HepG2 (cell line): Measurements from ENCODE around the gene FCN3. TPM values are rescaled to one million over a fixed set of nuclear protein-coding genes. Genes with fewer than 3 reads are reported as not detected.

ENCODE experiments used
- ARNT2 ChIP-seq: sonication (generic); formaldehyde crosslinking; IDR thresholded peaks from 2 replicates; pipeline ENCODE4 v1.8.0; 2022; ENCODE audit warnings: mild to moderate bottlenecking, low read depth, missing genetic modification reagents, moderate library complexity
- ATF7-NPFF ChIP-seq: sonication (generic); formaldehyde crosslinking; IDR thresholded peaks from 2 replicates; pipeline ENCODE4 v1.8.1; 2023; ENCODE audit warnings: mild to moderate bottlenecking, low read depth, missing genetic modification reagents, moderate library complexity
- ETV6 ChIP-seq: sonication (generic); formaldehyde crosslinking; conservative IDR thresholded peaks from 2 replicates; pipeline ENCODE4 v1.4.0; 2020; ENCODE audit warnings: missing genetic modification reagents
- HNRNPK ChIP-seq: fragments of 200-400 bp; formaldehyde crosslinking; IDR thresholded peaks from 2 replicates; pipeline ENCODE4 v1.6.1; 2018; ENCODE audit warnings: low read length, low read depth, moderate library complexity, mild to moderate bottlenecking; ENCODE audit not compliant: poor library complexity, severe bottlenecking
- MAF1 ChIP-seq: sonication (generic); formaldehyde crosslinking; IDR thresholded peaks from 2 replicates; pipeline ENCODE4 v1.5.0; 2020; ENCODE audit warnings: missing genetic modification reagents, borderline replicate concordance
- MBD4 ChIP-seq: IDR thresholded peaks from 2 replicates; pipeline ENCODE4 v1.6.1; 2012; ENCODE audit warnings: low read length, inconsistent platforms, borderline replicate concordance
- MIER2 ChIP-seq: IDR thresholded peaks from 2 replicates; pipeline ENCODE4 v1.6.1; 2016; ENCODE audit warnings: missing biosample characterization, missing genetic modification reagents
- MZF1 ChIP-seq: sonication (generic); formaldehyde crosslinking; IDR thresholded peaks from 2 replicates; pipeline ENCODE4 v1.8.1; 2023; ENCODE audit warnings: mild to moderate bottlenecking, missing genetic modification reagents, borderline replicate concordance
- PCBP2 ChIP-seq: fragments of 200-400 bp; formaldehyde crosslinking; optimal IDR thresholded peaks from 2 replicates; pipeline ENCODE3; 2018; ENCODE audit warnings: low read length, low read depth; ENCODE audit not compliant: poor library complexity, severe bottlenecking
- PITX1 ChIP-seq: sonication (generic); formaldehyde crosslinking; IDR thresholded peaks from 2 replicates; pipeline ENCODE4 v1.5.1; 2020; ENCODE audit warnings: mild to moderate bottlenecking, missing genetic modification reagents
- RBM39 ChIP-seq: fragments of 200-400 bp; formaldehyde crosslinking; IDR thresholded peaks from one replicate; pipeline ENCODE4 v1.6.1; 2018; ENCODE audit warnings: antibody characterized with exemption, mild to moderate bottlenecking, low read depth, low read length; ENCODE audit not compliant: poor library complexity, severe bottlenecking
- RCOR2 ChIP-seq: IDR thresholded peaks from 2 replicates; pipeline ENCODE4 v1.6.1; 2016; ENCODE audit warnings: missing biosample characterization, missing genetic modification reagents
- ZBTB7B ChIP-seq: sonication (generic); formaldehyde crosslinking; IDR thresholded peaks from 2 replicates; pipeline ENCODE4 v1.4.0; 2020; ENCODE audit warnings: missing genetic modification reagents
- ZFP36 ChIP-seq: fragments of 150-350 bp; IDR thresholded peaks from 2 replicates; pipeline ENCODE4 v1.6.1; 2018; ENCODE audit warnings: borderline replicate concordance, low read length, low read depth; ENCODE audit not compliant: partially characterized antibody
- ZFP62 ChIP-seq: sonication (generic); formaldehyde crosslinking; IDR thresholded peaks from 2 replicates; pipeline ENCODE4 v1.4.0; 2020; ENCODE audit warnings: missing genetic modification reagents
- ZKSCAN8 ChIP-seq: IDR thresholded peaks from 2 replicates; pipeline ENCODE4 v1.6.1; 2016; ENCODE audit warnings: borderline replicate concordance, missing genetic modification reagents, missing compliant biosample characterization
- ZMYM2 ChIP-seq: sonication (generic); formaldehyde crosslinking; IDR thresholded peaks from 2 replicates; pipeline ENCODE4 v1.8.0; 2022; ENCODE audit warnings: mild to moderate bottlenecking, missing genetic modification reagents
- ZNF383 ChIP-seq: sonication (generic); formaldehyde crosslinking; IDR thresholded peaks from 2 replicates; pipeline ENCODE4 v1.4.0; 2020; ENCODE audit warnings: missing genetic modification reagents, mild to moderate bottlenecking, borderline replicate concordance
- ZNF776 ChIP-seq: sonication (generic); formaldehyde crosslinking; IDR thresholded peaks from 2 replicates; pipeline ENCODE4 v1.4.0; 2020; ENCODE audit warnings: mild to moderate bottlenecking, missing genetic modification reagents
- polyA plus RNA-seq, 8 experiments: library from polyadenylated mRNA; depleted of rRNA in 3 of 8; stranded (reverse) in 7 of 8; unstranded in 1 of 8; fragments of >200 nt; fragmentation: Illumina TruSeq in 4 of 8; extraction: Trizol in 4 of 8; gene quantifications; 2 replicates each; pipeline versions ENCODE4 v1.2.1 to v1.2.3, GENCODE V29; 2011 to 2016; ENCODE audit warnings: low read depth in 4 of 8, missing spikeins in 1 of 8, mixed read lengths in 1 of 8; ENCODE audit not compliant: insufficient read depth in 1 of 8
- total RNA-seq, 5 experiments: library from RNA; depleted of rRNA; stranded (reverse); fragments of >200 nt; fragmentation: Illumina TruSeq; extraction: Trizol; gene quantifications; 2 replicates each; pipeline ENCODE4 v1.2.3, GENCODE V29; 2016; ENCODE audit warnings: low read depth in 1 of 5
- TF ChIP-seq, protein P1 (sequence below): sonication (generic); formaldehyde crosslinking; IDR thresholded peaks from 2 replicates; pipeline ENCODE4 v1.9.0; 2021; ENCODE audit warnings: missing genetic modification reagents, mild to moderate bottlenecking, borderline replicate concordance
- TF ChIP-seq, protein P2 (sequence below): IDR thresholded peaks from 2 replicates; pipeline ENCODE4 v1.6.1; 2012; ENCODE audit warnings: inconsistent platforms
- TF ChIP-seq, protein P3 (sequence below): sonication (generic); formaldehyde crosslinking; IDR thresholded peaks from 2 replicates; pipeline ENCODE4 v1.4.0; 2020; ENCODE audit warnings: mild to moderate bottlenecking, missing genetic modification reagents
- TF ChIP-seq, protein P4 (sequence below): sonication (generic); formaldehyde crosslinking; IDR thresholded peaks from 2 replicates; pipeline ENCODE4 v1.8.1; 2022; ENCODE audit warnings: mild to moderate bottlenecking, missing genetic modification reagents
- TF ChIP-seq, protein P5 (sequence below): IDR thresholded peaks from 2 replicates; pipeline ENCODE4 v1.6.1; 2016; ENCODE audit warnings: mild to moderate bottlenecking, missing biosample characterization, missing genetic modification reagents

The FCN3 gene
- total and polyA plus RNA-seq, 2 of the 13 experiments (the other 11 are each of a cell fraction or from before 2014, with no cell fraction given): not detected

DNA sequence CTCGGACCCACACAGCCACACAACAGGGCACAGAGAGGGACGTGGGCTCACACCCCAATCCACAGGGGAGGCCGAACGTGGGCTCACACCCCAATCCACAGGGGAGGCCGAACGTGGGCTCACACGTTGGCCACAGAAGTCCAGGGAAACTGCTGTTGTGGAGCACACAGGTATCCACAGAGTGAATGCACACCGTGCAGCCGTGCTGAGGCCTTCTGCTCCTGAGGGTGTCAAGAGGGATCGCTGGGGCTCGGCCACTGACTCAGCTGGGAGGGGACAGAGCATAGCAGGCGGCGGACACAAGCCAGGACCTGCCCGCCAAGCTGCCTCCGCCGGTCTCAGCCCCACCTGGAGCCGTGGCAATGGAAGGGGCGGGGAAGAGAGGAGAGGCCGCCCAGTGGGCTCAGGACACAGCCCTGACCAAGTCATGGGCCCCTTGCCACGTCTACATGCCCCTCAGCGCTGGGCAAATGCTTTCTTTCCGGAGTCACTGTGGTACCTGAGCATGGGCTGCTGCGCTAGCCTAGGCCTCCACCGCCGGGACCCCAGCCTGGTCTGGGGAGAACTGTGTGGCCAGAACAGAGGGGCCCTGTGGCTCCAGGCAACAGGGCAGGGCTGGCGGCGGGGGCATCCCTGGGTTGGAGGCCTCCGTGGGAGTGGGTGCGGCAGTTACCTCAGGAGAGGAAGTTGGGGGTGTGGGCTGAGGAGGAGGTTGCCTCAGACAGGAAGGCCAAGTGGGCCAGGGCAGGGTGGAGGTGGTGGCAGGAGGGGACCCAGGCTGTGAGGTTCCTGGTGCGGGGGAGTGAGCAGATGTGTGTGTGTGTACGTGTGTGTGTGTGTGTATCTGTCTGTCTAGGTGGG, 31.6 kb downstream of the FCN3 start (continued):
- TF ChIP-seq, protein P1, sequence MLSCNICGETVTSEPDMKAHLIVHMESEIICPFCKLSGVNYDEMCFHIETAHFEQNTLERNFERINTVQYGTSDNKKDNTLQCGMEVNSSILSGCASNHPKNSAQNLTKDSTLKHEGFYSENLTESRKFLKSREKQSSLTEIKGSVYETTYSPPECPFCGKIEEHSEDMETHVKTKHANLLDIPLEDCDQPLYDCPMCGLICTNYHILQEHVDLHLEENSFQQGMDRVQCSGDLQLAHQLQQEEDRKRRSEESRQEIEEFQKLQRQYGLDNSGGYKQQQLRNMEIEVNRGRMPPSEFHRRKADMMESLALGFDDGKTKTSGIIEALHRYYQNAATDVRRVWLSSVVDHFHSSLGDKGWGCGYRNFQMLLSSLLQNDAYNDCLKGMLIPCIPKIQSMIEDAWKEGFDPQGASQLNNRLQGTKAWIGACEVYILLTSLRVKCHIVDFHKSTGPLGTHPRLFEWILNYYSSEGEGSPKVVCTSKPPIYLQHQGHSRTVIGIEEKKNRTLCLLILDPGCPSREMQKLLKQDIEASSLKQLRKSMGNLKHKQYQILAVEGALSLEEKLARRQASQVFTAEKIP (CRISPR knock-in tag): no peak
- TF ChIP-seq ETV6: no peak; the same call in 1 of the 2 replicates
- no peak for TF ChIP-seq ZBTB7B
- TF ChIP-seq, protein P2, sequence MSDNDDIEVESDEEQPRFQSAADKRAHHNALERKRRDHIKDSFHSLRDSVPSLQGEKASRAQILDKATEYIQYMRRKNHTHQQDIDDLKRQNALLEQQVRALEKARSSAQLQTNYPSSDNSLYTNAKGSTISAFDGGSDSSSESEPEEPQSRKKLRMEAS: peak; percentile 50; the same call in 1 of the 2 replicates
- TF ChIP-seq MAF1: no peak
- no peak; the same call in 1 of the 2 replicates for TF ChIP-seq PITX1 (CRISPR knock-in tag)
- TF ChIP-seq ZFP62 (CRISPR knock-in tag): no peak
- no peak for TF ChIP-seq HNRNPK
- TF ChIP-seq PCBP2: no peak
- no peak for TF ChIP-seq MBD4
- TF ChIP-seq ZNF776: 0 out of 2 replicates have a peak, but pooled peaks have one; percentile 11
- TF ChIP-seq ARNT2: no peak
- TF ChIP-seq ZMYM2 (CRISPR knock-in tag): no peak
- no peak for TF ChIP-seq MIER2 (CRISPR knock-in tag)
- TF ChIP-seq RBM39: no peak
- TF ChIP-seq RCOR2 (CRISPR knock-in tag): no peak
- TF ChIP-seq ZFP36: no peak
- TF ChIP-seq, protein P3, sequence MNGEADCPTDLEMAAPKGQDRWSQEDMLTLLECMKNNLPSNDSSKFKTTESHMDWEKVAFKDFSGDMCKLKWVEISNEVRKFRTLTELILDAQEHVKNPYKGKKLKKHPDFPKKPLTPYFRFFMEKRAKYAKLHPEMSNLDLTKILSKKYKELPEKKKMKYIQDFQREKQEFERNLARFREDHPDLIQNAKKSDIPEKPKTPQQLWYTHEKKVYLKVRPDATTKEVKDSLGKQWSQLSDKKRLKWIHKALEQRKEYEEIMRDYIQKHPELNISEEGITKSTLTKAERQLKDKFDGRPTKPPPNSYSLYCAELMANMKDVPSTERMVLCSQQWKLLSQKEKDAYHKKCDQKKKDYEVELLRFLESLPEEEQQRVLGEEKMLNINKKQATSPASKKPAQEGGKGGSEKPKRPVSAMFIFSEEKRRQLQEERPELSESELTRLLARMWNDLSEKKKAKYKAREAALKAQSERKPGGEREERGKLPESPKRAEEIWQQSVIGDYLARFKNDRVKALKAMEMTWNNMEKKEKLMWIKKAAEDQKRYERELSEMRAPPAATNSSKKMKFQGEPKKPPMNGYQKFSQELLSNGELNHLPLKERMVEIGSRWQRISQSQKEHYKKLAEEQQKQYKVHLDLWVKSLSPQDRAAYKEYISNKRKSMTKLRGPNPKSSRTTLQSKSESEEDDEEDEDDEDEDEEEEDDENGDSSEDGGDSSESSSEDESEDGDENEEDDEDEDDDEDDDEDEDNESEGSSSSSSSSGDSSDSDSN (CRISPR knock-in tag): peak; percentile 81
- no peak for TF ChIP-seq ZKSCAN8 (CRISPR knock-in tag)
- TF ChIP-seq, protein P4, sequence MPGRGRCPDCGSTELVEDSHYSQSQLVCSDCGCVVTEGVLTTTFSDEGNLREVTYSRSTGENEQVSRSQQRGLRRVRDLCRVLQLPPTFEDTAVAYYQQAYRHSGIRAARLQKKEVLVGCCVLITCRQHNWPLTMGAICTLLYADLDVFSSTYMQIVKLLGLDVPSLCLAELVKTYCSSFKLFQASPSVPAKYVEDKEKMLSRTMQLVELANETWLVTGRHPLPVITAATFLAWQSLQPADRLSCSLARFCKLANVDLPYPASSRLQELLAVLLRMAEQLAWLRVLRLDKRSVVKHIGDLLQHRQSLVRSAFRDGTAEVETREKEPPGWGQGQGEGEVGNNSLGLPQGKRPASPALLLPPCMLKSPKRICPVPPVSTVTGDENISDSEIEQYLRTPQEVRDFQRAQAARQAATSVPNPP (CRISPR knock-in tag): no peak; the same call in 1 of the 2 replicates
- 0 out of 2 replicates have a peak, but pooled peaks have one; percentile 53 for TF ChIP-seq ATF7-NPFF
- TF ChIP-seq ZNF383: no peak
- TF ChIP-seq, protein P5, sequence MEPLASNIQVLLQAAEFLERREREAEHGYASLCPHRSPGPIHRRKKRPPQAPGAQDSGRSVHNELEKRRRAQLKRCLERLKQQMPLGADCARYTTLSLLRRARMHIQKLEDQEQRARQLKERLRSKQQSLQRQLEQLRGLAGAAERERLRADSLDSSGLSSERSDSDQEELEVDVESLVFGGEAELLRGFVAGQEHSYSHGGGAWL (CRISPR knock-in tag): peak; percentile 55; the same call in 1 of the 2 replicates
- TF ChIP-seq MZF1 (CRISPR knock-in tag): no peak
